Fibroblast of skin of back (primary cell): ENCODE results near the gene PXK.

ENCODE experiments used
- DNase-seq: peaks from one replicate; pipeline ENCODE4 v3.0.0-alpha.2; 2013

PXK gene

DNA sequence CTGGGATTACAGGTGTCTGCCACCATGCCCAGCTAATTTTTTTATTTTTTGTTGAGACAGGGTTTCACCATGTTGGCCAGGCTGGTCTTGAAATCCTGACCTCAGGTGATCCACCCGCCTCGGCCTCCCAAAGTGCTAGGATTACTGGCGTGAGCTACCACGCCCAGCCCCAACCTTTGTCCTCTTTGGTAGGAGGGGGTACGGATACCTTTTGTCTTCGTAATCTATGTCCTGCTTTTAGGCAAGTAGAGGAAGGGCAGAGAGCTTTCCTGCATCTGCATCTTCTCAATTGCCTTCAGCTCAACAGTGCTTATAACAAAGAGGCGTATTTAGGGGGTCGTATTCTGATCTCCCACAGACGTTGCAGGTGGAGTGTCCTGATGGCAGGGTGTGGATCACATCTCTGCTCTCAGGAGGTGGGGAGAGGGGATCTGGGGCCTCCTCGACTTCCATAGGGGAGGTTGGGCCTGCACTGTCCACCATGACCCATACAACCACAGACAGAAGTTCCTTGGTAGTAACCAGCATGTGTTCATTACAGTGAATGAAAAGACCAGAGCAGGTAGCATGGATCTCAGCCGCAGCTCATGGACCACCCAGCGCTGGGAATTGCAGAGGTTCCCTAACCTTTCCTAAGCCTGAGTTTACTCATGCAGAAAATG is 137.8 kb downstream of the PXK start:
- DNase-seq: no peak

- peak; percentile 87 for DNase-seq
Measured at GRCh38 chr3:58471025-58471887, 138.6 kb downstream of the PXK start.

DNA sequence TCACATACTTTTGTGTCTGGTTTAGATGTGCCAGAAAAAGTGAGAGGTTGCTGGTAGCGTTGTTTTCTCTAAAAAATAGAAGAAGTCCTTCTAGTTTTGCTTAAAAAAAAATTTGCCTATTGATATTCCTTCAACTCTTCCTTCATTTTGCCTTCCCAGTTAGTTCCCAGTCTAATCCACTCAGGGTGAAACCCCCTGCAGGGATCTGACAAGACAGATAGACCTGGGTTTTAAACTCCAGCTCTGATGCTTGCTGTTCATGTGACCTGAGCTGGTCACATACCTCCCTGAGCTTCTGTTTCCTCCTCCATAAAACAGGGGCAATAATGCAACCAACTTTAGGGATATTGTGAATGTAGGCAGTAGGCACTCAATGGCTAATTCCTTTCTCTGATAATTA is 140.6 kb downstream of the PXK start:
- DNase-seq: no peak

DNA sequence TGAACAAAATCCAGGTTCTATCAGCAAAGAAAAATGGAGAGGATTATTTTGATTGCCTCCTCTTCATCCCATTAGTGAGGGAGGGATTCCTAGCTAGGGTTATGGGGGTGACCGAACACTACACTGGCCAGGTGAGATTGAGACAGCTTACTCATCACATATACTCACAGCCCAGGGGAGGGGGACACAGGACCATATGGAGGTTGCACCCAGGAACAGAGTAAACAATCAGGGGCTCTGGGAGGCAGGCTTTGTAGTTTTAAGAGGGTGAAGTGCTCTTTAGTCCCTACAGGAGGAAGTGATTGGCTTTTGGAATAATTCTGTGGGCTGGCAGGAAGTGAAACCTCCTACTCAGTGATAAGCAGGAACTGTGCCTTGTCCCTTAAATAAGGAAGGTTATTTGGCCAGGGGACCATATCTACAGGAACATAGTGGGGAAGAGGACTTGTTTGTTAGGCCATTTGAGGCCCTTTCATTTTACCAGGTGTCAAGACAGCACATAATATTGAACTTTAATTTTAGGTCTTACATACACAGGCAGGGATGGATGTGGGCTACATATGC is 141.7 kb downstream of the PXK start:
- no peak for DNase-seq

GRCh38 chr3:58474967-58475578 is 142.4 kb downstream of the PXK start:
- DNase-seq: peak; percentile 24
